H1 (cell line): ENCODE results near the gene LY6G6F. TPM values are rescaled to one million over a fixed set of nuclear protein-coding genes. Genes with fewer than 3 reads are reported as not detected.

Source experiments
- CREB1 ChIP-seq: IDR thresholded peaks from 2 replicates; pipeline ENCODE4 v1.6.1; 2012; ENCODE audit warnings: inconsistent platforms
- GABPA ChIP-seq: IDR thresholded peaks from 2 replicates; pipeline ENCODE4 v1.6.1; 2011; ENCODE audit warnings: mild to moderate bottlenecking, low read length, moderate library complexity, borderline replicate concordance; ENCODE audit not compliant: insufficient read depth
- HDAC2 ChIP-seq, 2 experiments: fragments of 300-600 bp in 1 of 2; sonication (generic) in 1 of 2; IDR thresholded peaks; 2 replicates each; pipeline ENCODE4 v1.6.1; 2011 to 2012; ENCODE audit warnings: low read depth in 2 of 2, low read length in 2 of 2, mild to moderate bottlenecking in 2 of 2, moderate library complexity in 2 of 2, borderline replicate concordance in 1 of 2, inconsistent platforms in 1 of 2
- POLR2A ChIP-seq, 2 experiments: IDR thresholded peaks; 1 replicate in 1 of 2; 2 replicates in 1 of 2; pipeline ENCODE4 v1.6.1; 2011; ENCODE audit warnings: low read depth in 2 of 2, low read length in 2 of 2, mild to moderate bottlenecking in 2 of 2; ENCODE audit errors: control extremely low read depth in 1 of 2
- RNF2 ChIP-seq: fragments of 200-900, 300-1000 bp; sonication (generic); IDR thresholded peaks from 2 replicates; pipeline ENCODE4 v1.7.1; 2016; ENCODE audit warnings: borderline replicate concordance, low read depth, mild to moderate bottlenecking, antibody characterized with exemption, low read length; ENCODE audit not compliant: poor library complexity, severe bottlenecking; ENCODE audit errors: missing control alignments
- SAP30 ChIP-seq: fragments of 300-600 bp; sonication (generic); IDR thresholded peaks from 2 replicates; pipeline ENCODE4 v1.7.1; 2012; ENCODE audit warnings: low read length, moderate library complexity, mild to moderate bottlenecking, inconsistent platforms; ENCODE audit not compliant: insufficient read depth, insufficient replicate concordance
- TAF7 ChIP-seq: optimal IDR thresholded peaks from 2 replicates; pipeline ENCODE3; 2011; ENCODE audit warnings: low read depth, mild to moderate bottlenecking, inconsistent platforms, low read length, moderate library complexity, borderline replicate concordance
- TEAD4 ChIP-seq: IDR thresholded peaks from 2 replicates; pipeline ENCODE4 v1.6.1; 2012; ENCODE audit warnings: low read depth, low read length, inconsistent platforms, mixed read lengths
- polyA plus RNA-seq, 7 experiments: library from polyadenylated mRNA; depleted of rRNA in 3 of 7; stranded (reverse) in 5 of 7; unstranded in 2 of 7; fragments of >200 nt in 5 of 7; fragments of 200-250 nt in 2 of 7; gene quantifications; 1 replicate in 5 of 7; 2 replicates in 1 of 7; 4 replicates in 1 of 7; pipeline versions ENCODE4 v1.2.1 to v1.2.3, GENCODE V29; 2011 to 2013; ENCODE audit warnings: missing spikeins in 2 of 7, mixed read lengths in 2 of 7
- total RNA-seq: library from RNA; stranded (reverse); fragmentation: NEBNext Ultra II Directional; extraction: Animal tissue kit (Norgen Biotek cat#: 25700); gene quantifications from 2 replicates; pipeline ENCODE4 v1.2.1, GENCODE V29; 2021
- TF ChIP-seq, protein P1 (sequence below): fragments of 300-600 bp; sonication (generic); IDR thresholded peaks from 2 replicates; pipeline ENCODE4 v1.7.1; 2012; ENCODE audit warnings: low read length, moderate library complexity, mild to moderate bottlenecking, inconsistent platforms; ENCODE audit not compliant: insufficient replicate concordance

LY6G6F gene
- total and polyA plus RNA-seq, 2 of the 8 experiments (the other 6 are each of a cell fraction or from before 2014, with no cell fraction given): not detected

- TF ChIP-seq, protein P1, sequence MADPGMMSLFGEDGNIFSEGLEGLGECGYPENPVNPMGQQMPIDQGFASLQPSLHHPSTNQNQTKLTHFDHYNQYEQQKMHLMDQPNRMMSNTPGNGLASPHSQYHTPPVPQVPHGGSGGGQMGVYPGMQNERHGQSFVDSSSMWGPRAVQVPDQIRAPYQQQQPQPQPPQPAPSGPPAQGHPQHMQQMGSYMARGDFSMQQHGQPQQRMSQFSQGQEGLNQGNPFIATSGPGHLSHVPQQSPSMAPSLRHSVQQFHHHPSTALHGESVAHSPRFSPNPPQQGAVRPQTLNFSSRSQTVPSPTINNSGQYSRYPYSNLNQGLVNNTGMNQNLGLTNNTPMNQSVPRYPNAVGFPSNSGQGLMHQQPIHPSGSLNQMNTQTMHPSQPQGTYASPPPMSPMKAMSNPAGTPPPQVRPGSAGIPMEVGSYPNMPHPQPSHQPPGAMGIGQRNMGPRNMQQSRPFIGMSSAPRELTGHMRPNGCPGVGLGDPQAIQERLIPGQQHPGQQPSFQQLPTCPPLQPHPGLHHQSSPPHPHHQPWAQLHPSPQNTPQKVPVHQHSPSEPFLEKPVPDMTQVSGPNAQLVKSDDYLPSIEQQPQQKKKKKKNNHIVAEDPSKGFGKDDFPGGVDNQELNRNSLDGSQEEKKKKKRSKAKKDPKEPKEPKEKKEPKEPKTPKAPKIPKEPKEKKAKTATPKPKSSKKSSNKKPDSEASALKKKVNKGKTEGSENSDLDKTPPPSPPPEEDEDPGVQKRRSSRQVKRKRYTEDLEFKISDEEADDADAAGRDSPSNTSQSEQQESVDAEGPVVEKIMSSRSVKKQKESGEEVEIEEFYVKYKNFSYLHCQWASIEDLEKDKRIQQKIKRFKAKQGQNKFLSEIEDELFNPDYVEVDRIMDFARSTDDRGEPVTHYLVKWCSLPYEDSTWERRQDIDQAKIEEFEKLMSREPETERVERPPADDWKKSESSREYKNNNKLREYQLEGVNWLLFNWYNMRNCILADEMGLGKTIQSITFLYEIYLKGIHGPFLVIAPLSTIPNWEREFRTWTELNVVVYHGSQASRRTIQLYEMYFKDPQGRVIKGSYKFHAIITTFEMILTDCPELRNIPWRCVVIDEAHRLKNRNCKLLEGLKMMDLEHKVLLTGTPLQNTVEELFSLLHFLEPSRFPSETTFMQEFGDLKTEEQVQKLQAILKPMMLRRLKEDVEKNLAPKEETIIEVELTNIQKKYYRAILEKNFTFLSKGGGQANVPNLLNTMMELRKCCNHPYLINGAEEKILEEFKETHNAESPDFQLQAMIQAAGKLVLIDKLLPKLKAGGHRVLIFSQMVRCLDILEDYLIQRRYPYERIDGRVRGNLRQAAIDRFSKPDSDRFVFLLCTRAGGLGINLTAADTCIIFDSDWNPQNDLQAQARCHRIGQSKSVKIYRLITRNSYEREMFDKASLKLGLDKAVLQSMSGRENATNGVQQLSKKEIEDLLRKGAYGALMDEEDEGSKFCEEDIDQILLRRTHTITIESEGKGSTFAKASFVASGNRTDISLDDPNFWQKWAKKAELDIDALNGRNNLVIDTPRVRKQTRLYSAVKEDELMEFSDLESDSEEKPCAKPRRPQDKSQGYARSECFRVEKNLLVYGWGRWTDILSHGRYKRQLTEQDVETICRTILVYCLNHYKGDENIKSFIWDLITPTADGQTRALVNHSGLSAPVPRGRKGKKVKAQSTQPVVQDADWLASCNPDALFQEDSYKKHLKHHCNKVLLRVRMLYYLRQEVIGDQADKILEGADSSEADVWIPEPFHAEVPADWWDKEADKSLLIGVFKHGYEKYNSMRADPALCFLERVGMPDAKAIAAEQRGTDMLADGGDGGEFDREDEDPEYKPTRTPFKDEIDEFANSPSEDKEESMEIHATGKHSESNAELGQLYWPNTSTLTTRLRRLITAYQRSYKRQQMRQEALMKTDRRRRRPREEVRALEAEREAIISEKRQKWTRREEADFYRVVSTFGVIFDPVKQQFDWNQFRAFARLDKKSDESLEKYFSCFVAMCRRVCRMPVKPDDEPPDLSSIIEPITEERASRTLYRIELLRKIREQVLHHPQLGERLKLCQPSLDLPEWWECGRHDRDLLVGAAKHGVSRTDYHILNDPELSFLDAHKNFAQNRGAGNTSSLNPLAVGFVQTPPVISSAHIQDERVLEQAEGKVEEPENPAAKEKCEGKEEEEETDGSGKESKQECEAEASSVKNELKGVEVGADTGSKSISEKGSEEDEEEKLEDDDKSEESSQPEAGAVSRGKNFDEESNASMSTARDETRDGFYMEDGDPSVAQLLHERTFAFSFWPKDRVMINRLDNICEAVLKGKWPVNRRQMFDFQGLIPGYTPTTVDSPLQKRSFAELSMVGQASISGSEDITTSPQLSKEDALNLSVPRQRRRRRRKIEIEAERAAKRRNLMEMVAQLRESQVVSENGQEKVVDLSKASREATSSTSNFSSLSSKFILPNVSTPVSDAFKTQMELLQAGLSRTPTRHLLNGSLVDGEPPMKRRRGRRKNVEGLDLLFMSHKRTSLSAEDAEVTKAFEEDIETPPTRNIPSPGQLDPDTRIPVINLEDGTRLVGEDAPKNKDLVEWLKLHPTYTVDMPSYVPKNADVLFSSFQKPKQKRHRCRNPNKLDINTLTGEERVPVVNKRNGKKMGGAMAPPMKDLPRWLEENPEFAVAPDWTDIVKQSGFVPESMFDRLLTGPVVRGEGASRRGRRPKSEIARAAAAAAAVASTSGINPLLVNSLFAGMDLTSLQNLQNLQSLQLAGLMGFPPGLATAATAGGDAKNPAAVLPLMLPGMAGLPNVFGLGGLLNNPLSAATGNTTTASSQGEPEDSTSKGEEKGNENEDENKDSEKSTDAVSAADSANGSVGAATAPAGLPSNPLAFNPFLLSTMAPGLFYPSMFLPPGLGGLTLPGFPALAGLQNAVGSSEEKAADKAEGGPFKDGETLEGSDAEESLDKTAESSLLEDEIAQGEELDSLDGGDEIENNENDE: no peak
- TF ChIP-seq TEAD4 (no peak), POLR2A (IDR thresholded peaks at IDR 0.05; ENCODE audit: control extremely low read depth in 1 of 2, low read depth in 2 of 2, low read length in 2 of 2) (no peak), HDAC2 (IDR thresholded peaks at IDR 0.05; ENCODE audit: borderline replicate concordance in 1 of 2, low read depth in 2 of 2, low read length in 2 of 2) (no peak), GABPA (no peak), SAP30 (no peak), TAF7 (no peak), RNF2 (no peak), CREB1 (no peak)
Observed at GRCh38 chr6:31721351-31722020, 14.8 kb downstream of the LY6G6F start, which contains the start of gene LY6G6C (continued).
